ENCODE measurements around the gene COMMD7. TPM values are rescaled to one million over a fixed set of nuclear protein-coding genes. Genes with fewer than 3 reads are reported as not detected.

COMMD7 gene
- total RNA-seq (2014; rRNA removed), result 16.3 and 26.7 TPM in 2 replicates
- 53.4 TPM for polyA plus RNA-seq (2012)

DNA sequence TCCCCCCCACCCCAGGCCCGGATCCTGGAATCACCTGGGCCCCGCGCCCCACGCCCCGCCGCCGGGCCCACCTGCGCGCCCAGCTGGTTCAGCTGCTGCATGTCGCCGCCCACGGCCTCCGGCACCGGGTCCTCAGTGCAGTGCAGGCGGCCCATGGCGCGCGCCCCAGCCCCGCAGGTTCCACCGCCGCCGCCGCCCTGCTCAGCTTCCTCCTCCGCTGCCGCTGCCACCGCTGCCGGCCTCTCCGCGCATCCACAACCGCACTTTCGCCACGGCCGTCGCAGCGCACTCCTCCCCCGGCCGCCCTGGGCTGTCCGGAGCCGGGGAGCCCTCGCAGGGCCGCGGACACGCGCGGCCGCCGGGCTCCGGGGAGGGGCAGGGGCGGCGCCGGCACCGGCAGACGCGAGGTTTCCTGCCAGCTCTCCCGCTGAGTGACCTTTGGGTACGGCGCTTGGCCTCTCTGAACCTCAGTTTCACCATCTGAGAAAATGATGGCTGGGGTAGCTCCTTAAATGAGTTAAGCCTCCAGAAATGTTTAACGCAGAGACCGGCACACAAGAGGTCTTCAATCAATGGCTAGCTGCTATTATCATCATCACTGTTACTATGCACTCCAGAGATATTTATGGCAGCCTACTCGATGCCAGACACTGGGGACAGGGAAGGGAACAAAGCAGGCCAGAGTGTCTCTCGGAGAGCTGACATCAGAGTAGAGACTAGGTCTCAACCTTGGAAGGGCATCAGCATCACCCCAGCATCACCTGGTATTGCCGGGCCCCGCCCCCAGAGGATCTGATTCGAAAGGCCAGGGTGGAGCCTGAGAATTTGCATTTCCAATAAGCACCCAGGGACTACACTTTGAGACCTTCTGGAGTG lies at the start of gene COMMD7:
Gene COMMD7 (minus strand): TSS at position 231 of the 876 bp plus-strand sequence. CDS start 76 bp downstream, at position 155.
- DNase-seq (ENCODE audit: low read depth), result peak; percentile 31

DNA sequence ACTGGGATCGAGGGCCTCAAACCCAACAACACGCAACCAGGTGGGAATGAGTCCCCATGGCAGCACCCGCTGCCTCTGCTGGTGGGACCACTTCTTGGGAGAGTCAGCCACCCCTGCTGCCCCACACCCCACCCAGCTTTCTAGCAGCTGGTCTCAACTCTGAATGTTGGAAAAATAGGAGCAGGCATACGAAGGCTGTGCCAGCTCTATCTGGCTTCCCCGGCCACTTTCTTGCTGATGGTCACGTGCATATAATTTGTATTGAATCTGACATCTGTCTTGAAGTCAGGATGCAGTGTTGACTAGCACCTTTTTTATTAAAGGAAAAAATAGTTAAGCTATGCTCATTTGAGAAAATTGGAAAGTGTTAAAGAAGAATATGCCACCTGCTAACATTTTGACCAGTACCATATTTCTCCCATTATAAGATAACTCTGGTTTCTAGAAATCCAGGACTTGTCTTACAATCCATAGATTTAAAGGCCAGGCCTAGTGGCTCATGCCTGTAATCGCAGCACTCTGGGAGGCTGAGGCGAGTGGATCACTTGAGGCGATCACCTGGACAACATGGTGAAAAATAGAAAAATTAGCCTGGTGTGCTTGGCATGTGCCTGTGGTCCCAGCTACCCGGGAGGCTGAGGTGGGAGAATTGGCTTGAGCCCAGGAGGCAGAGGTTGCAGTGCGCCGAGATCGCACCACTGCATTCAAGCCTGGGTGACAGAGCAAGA lies 49.6 kb upstream of the COMMD7 start:
- DNase-seq (ENCODE audit: low read depth), result no peak

DNA sequence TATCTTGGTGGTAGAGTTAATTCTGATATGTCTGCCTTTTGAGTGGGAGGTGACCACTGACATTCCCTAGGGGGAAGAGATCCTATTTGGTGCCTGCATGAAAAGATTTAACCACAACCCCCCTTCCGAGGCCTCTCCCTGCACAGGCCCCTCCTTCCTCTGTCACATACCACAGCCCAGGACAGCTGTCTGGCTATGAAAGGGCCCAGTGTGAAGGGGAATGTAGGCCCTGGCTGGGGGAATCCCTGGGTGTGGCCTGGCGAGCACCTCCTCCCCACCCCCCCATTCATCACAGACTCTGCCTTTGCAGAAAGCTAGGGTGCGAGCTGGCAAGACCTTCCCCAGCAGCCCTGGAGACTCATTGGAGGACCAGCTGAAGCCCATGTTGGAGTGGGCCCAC lies 49.0 kb upstream of the COMMD7 start:
- DNase-seq (ENCODE audit: low read depth), result peak; percentile 74

DNA sequence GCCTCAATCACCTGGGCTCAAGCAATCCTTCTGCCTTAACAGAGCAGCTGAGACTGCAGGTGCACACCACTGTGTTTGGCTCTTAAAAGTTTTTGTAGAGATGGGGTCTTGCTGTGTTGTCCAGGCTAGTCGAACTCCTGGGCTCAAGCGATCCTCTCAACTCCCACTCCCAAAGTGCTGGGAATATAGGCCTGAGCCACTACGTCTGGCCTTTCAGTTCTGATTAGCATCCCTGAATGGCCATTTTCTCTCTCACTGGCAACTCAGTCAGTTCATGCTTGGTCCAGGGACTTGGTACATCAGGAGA lies 47.4 kb upstream of the COMMD7 start:
- DNase-seq (ENCODE audit: low read depth), result no peak

DNA sequence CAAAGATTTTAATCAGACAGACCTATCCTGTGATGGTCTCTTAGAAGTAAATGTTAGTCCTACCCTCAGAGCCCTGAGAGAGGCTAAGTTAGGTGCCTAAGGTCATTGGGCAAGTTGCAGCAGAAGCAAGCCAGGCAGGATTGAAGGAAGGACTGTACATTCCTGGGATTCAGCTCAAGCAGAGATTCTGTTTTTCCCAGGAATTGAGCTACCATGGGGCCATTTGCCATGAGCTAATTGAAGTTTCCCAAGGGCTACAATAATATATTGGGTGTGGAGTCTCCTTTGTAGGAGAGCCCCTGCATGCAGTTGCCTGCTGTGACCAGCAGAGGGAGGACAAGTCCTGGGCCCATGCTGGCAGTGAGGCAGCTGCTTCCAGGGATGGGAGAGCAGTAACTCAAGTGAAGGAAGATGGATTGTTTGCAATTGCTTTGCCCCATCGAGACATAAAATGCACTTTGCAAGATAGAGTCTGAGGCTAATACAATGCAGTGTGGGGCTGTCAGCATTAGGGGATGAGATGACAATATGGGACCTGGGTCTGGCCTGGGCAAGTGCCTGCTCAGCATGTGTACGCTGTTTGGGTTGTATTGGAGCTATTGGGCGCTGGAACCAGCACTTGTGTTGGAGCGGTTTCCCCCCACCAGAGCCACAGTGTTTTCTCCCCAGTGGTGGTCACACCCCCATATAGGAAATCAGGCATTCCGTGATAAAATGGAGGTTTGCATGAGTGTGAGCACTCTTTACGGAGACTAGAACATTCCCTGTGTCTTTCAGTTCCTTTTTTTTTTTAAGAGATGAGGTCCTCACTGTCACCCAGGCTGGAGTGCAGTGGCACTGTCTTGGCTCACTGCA lies 46.9 kb upstream of the COMMD7 start:
- DNase-seq (ENCODE audit: low read depth), result peak; percentile 63

DNA sequence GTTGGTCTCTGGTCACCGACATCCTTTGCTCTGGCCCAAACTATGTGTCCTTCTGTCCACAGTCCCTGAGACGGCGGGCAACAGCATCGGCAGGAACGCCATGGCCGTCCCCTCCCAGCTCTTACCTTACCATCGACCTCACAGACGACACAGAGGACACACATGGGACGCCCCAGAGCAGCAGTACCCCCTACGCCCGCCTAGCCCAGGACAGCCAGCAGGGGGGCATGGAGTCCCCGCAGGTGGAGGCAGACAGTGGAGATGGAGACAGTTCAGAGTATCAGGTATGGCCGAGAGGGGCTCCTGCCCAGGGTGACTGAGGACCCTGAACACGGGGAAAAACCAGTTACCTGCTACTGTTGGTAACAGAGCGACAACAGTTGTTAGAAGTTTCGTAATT lies 43.9 kb upstream of the COMMD7 start:
- no peak for DNase-seq (ENCODE audit: low read depth)

DNA sequence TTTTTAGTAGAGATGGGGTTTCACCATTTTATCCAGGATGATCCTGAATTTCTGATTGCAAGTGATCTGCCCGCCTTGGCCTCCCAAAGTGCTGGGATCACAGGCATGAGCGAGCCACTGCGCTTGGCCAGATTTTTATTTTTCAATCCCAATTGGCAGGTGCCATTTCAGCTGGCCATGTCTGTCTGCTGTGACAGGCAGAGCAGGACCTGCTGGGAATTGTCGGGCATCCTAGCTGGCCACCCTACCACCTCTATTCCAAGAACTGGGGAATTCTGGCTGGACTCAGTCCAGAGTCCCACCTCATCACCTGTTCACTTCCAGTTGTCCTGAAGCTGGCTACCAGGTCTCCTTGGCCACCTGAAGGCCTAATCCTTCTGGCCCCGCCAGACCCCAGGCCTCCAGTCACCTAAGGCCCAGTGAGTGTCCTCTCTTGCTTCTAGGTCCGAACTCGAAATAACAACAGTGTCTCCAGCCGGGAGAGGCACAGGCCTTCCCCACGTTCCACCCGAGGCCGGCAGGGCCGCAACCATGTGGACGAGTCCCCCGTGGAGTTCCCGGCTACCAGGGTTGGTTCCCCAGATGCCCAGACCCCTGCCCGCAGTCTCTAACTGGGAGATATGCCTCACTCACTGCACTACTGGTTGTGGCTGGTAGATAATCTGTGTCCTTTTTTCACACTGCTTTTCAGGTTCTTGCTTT lies 42.9 kb upstream of the COMMD7 start:
- DNase-seq (ENCODE audit: low read depth), result no peak

DNA sequence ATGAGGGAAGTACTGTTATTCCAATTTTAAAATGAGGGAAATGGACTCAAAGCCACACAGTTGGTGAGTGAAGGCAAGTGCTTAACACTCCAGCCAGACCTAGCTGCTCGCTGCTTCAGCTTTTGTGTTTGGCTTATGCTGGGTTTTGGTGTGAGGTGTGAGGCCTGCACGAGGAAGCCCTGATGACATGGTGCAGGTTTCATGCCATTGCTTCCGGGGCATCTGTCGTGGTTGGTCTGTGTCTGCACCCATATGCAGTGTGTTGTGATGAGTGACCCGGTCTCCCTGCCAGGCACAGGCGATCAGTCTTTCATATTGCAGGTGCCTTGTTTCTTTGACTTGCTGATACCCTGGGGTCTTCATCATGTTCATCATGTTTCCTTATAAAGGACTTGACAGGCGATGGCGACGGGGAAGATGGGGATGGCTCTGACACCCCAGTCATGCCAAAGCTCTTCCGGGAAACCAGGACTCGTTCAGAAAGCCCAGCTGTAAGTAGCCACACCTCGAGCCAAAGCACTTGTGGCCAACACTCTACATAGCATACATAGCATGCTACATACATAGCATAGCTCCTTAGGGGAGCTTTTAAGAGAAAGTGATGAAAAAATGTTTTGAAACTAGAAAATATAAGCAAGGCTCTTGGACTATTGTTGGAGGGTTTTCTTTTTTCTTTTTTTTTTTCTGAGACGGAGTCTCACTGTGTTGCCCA lies 41.3 kb upstream of the COMMD7 start:
- no peak for DNase-seq (ENCODE audit: low read depth)

DNA sequence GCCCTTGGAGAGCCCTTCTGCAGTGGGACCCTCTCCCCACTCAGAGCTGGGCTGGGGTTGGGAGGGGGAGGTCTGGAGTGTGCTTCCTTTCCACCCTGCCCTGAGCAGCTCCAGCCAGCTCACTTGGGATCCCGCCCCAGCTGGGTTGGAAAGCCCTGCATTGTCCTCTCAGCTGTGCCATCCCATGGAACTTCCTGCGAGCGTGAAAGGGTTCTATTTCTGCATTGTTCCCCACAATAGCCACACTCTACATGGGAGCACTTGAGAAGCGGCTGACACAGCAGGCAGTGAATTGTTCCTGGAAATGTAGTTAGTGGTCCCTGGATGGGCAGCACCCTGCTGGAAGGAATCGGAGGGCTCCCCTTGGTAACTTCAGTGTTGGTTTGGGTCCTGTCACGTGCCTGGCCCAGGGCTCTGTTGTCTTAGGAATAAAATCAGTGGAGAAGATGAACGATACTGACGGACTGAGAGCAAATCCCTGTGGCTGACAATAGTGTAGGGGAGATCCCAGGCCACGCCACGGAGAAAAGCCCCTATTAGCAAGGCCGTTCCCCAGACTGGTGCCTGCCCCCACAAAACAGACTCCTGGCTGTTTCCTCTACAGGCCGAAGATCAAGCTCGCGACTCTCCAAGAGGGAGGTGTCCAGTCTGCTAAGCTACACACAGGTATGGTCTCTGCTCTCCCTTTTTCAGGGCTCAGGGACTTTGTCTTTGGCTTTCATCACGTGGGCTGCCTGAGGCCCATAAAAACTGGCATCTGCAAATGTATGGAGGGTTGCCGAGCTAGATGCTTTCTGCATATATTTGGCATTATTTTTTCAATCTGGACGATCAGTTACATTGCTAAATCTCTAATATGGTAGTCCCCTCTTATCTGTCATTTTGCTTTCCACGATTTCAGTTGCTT lies 37.7 kb upstream of the COMMD7 start:
- DNase-seq (ENCODE audit: low read depth), result no peak

DNA sequence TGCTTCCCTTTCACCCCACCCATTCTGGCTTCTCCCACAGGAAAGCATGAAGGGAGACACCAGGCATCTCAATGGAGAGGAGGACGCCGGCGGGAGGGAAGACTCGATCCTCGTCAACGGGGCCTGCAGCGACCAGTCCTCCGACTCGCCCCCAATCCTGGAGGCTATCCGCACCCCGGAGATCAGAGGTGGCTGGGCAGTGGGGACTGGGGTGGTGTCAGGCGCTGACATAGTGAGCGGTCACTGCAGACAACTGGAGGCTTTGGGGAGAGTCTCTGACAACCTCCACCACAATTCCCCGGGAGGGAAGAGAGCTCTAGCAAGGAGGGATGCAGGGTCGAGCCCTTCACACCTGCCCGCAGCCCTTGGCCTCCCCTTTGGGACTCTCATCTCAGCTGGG lies 37.0 kb upstream of the COMMD7 start:
- no peak for DNase-seq (ENCODE audit: low read depth)

DNA sequence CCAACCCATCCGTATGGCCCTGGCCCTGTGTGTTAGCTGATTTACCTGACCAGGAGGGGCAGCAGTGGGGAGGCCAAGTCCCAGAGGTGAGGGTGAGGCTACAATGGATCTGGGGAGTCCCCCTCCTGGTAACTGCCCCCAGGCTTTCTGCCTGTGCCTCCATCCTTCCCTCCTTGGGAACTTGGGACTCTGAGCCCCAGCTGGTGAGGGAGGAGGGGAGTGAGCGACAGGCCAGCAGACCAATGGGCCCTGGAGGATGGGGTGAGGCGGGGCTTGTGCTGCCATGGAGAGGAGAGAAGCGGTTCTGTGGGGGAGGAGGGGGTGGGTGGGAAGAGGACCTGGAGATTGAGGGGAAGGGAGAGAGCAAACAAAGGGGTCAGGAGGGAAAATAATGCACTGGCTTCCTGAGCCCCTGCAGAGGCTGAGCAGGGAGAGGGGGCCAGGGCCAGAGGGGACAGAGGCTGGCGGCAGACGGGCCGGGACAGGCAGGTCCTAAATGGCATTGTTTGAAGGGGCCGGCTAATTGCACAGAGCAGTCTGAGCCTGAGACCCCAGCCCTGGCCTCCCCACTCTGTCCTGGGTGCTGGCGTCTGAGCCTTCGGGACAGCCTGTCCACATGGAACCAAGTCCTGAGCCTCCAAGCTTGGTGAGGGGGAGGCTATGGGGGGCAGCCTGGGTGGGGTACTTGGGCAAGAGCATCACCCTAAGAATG lies 36.4 kb upstream of the COMMD7 start:
- DNase-seq (ENCODE audit: low read depth), result no peak

DNA sequence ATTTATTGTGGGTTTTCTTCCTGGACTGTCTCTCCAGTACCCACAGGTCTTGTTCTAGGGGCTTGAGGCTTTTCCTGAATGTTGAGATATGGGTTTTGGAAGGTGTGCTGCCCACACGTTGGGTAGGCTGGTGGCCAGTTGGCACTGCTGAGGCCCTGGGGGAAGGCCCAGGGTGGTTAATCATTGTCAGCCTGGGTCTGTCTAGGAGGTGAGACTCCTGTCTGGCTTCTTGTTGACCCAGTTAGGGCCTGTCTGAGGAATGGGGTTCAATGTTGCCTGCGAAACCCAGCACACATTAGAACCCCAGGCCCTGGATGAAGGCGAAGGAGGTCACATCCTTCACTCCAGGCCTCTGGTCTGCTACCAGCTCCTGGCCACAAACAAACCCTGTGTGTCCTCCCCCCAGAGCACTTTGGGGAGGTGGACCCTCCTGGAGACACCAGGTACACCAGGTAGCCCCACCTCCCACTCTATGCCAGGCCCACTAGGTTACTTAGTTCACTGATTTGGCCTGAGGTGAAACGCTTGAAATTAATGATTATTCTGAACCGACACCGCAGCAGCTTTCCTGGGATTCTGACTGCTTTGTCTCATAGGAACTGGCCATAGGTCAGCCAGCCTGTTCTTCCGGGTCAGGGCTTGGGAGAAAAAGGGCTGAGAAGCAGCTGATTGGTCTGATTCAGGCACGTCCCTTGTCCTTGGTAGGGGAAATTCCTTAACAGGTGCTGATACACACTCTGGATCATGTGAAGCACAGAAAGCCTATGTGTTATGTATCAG lies 34.1 kb upstream of the COMMD7 start:
- no peak for DNase-seq (ENCODE audit: low read depth)

DNA sequence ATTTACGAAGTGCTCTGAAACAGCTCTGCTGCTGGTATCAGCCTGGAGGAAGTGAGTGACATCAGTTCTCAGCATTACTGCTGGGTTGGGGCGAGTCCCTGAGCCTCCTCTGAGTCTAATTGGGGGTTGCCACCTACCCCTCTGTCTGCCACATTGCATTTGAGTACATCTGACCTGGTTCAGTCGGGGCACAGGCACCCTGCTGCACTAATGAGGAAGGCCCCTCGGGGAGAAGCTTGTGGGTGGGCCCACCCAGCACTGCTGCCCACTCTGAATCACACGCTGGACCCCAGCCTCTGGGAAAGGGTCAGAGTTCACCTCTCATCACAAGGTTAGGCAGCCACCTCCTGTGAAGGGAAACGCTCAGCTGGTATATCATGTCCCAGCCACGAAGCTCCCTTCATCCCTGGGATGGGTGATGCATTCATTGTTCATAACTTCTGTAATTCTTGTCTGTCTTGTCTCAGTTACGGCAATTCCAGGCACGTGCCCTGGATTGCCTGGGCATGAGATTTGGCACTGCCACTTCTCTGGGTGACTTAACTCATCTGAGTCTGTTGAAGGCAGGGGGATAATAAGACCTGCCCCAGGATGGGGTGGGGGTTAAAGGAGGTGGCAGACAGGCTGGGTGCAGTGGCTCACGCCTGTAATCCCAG lies 32.2 kb upstream of the COMMD7 start:
- no peak for DNase-seq (ENCODE audit: low read depth)

DNA sequence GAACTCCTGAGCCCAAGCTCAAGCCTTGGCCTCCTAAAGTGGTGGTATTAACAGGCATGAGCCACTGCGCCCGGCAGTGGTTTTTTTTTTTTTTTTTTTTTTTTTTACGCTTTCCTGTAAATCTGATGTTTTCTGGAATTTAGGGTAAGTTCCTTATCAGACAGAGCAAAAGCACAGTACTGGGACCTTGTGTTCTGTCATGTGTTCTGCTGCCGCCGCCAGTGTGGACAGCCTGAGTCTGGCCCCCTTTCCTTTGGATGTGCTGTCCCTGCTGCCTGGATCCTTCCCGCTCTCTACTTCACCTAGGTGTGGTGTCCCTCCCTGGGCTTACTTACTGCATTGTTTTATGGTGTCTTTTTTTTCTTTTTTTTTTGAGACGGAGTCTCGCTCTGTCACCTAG lies 30.6 kb upstream of the COMMD7 start:
- DNase-seq (ENCODE audit: low read depth), result no peak

DNA sequence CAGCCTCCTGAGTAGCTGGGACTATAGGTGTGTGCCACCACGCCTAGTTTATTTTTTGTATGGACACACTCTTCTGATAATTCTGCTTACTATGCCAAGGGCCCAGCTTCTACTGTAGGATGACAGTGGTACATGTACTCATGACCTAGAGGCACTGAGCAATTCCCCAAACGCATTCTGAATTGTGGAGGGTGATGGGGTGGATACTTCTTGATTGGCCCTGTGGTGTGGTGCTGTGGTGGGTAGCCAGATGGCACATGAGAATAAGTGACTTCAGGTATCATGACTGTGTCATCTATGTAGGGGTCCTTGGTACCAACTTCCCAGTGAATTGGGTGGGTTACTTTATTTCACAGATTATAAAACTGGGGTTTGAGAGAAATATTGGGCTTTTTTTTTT lies 30.0 kb upstream of the COMMD7 start:
- DNase-seq (ENCODE audit: low read depth), result no peak

DNA sequence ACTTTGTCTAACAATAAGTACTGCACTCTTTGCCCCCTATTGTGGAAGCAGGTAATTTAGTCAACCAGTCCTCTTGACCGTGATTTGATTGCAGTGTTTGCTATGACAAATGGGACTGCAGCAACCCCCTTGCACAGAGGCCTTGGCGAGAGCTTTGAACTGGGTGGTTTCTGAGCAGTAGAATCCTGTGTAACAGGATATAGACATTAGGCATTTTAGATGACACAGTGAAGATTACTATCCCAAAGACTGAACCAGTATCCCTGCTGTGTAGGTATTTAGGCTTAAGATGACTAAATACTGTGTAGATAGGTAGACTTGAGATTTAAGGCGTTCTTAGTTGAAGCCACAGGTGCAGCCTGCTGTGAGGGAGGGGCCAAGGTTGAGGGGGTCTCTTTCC lies 28.8 kb upstream of the COMMD7 start:
- DNase-seq (ENCODE audit: low read depth), result no peak

DNA sequence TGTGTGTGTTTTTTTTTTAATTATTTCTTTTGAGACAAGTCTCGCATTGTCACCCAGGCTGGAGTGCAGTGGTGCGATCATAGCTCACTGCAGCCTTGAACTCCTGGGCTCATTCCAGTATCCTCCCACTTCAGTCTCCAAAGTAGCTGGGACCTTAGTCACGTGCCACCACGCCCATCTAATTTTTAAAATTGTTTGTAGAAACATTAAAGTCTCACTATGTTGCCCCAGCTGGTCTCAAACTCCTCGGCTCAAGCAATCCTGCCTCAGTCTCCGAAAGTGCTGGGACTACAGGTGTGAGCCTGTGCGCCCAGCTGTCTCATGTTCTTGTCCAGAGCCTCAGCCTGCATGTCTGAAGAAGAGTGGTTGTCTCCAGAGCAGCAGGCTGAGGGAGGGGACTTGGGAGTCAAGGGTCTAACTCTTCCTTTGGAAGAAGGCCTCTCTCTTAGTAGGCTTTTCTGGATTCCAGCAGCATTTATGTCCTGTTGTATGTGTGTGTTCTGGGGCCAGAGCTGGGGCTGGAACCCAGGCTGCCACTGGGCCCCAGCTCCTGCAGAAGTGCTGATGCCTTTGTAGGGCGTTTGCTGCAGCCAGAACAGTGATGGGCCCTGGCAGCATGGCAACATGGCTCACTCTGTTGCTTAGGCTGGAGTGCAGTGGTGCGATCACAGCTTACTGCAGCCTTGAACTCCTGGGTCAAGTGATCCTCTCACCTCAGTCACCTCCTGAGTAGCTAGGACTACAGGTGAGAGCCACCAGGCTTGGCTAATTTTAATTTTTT lies 24.3 kb upstream of the COMMD7 start:
- DNase-seq (ENCODE audit: low read depth), result no peak

Measured in LHCN-M2 (cell line).